Mesothelial cell of epicardium (in vitro differentiated cells): Measurements from ENCODE around the gene EFS. TPM values are rescaled to one million over a fixed set of nuclear protein-coding genes. Genes with fewer than 3 reads are reported as not detected.
"Not testable (repeated sequence)": the region's sequence is repeated elsewhere in the genome, so short reads cannot be mapped to it uniquely, and the experiment has no call there.

Source experiments
- DNase-seq, 2 experiments: peaks; one replicate each; pipeline ENCODE4 v3.0.0; 2021; ENCODE audit warnings: low spot score in 2 of 2; ENCODE audit not compliant: unreplicated experiment in 2 of 2
- H3K27ac Mint-ChIP-seq: 2 replicates; pipeline ENCODE4 v1.8.0; 2021; ENCODE audit warnings: mixed read lengths
- H3K27me3 Mint-ChIP-seq: 2 replicates; pipeline ENCODE4 v1.8.0; 2021; ENCODE audit warnings: low read depth, mixed read lengths
- H3K36me3 Mint-ChIP-seq: 2 replicates; pipeline ENCODE4 v1.8.0; 2021; ENCODE audit warnings: mixed read lengths
- H3K4me1 Mint-ChIP-seq: 2 replicates; pipeline ENCODE4 v1.8.0; 2021; ENCODE audit warnings: mixed read lengths
- H3K4me3 Mint-ChIP-seq: 2 replicates; pipeline ENCODE4 v1.8.0; 2021; ENCODE audit warnings: mild to moderate bottlenecking, moderate library complexity, mixed read lengths
- H3K9me3 Mint-ChIP-seq: 2 replicates; pipeline ENCODE4 v1.8.0; 2021; ENCODE audit warnings: mixed read lengths
- total RNA-seq: library from RNA; stranded (reverse); gene quantifications from 3 replicates; pipeline ENCODE4 v1.2.1, GENCODE V29; 2021
- TF ChIP-seq, protein P1 (sequence below): fragments of 200-600 bp; sonication (generic); IDR thresholded peaks from one replicate; pipeline ENCODE4 v1.5.0; 2021; ENCODE audit warnings: antibody characterized with exemption; ENCODE audit not compliant: unreplicated experiment

EFS gene
- total RNA-seq, 1 donor from 2014 or later, result 81.2 TPM

DNA sequence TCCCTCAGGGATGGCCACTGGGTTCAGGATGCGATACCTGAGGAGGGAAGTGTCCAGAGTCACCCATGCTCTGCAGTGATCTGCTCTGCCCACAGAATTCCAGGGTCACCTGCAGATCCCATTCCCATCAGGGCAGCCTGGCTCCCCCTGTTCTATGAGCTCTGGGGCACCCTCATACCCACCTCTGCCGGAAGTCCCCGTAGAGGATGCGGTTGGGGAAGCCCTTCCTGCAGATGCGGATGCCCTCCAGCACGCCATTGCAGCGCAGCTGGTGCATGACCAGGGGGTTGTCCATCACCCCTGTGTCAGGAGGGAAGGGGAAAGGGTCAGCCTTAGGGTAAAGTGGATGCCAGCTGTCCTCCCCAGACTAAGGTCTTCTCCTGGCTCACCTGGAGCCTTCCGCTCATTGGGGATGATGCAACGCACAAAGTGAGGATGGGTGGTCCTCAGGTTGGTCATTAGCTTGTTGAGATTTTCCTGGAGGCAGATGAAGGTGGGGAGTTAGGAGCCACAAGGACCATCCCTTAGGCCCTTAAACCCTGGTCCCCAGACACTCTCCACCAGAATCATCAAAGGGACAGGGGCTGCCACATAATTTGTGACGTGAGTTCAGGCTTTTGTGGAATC is 31.9 kb upstream of the EFS start:
- TF ChIP-seq, protein P1, sequence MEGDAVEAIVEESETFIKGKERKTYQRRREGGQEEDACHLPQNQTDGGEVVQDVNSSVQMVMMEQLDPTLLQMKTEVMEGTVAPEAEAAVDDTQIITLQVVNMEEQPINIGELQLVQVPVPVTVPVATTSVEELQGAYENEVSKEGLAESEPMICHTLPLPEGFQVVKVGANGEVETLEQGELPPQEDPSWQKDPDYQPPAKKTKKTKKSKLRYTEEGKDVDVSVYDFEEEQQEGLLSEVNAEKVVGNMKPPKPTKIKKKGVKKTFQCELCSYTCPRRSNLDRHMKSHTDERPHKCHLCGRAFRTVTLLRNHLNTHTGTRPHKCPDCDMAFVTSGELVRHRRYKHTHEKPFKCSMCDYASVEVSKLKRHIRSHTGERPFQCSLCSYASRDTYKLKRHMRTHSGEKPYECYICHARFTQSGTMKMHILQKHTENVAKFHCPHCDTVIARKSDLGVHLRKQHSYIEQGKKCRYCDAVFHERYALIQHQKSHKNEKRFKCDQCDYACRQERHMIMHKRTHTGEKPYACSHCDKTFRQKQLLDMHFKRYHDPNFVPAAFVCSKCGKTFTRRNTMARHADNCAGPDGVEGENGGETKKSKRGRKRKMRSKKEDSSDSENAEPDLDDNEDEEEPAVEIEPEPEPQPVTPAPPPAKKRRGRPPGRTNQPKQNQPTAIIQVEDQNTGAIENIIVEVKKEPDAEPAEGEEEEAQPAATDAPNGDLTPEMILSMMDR, result no peak
- Mint-ChIP-seq H3K4me1 (no peaks in the 10 kb centered on the region), H3K36me3 (no peaks in the 10 kb centered on the region), H3K27ac (no peak overlapping the region), H3K27me3 (peaks cover 48% of the 10 kb centered on the region), H3K9me3 (no peaks in the 10 kb centered on the region), H3K4me3 (no peak overlapping the region)
- no peak for DNase-seq

DNA sequence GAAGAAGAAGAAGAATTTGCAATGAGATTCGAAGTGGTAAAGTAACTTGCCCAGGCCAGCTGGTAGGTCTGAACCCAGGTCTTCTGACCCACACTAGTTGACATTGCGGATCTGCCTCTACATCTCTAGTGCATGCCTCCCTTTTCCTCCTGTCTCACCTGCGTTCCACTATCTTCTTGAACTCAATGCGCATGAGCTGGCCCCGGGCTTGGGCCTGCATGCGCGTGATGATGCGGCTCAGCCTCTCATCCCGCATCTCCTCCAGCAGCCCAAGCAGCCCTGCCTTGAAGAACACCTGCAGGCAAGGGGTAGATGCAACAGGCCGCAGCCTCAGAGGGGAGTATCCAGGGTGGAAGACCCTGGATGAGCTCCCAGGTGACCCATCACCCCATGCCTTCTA is 31.2 kb upstream of the EFS start:
- H3K27ac Mint-ChIP-seq, result no peak overlapping the region
- H3K4me3 Mint-ChIP-seq, result no peak overlapping the region
- TF ChIP-seq, protein P1, result no peak
- peaks cover 44% of the 10 kb centered on the region for H3K27me3 Mint-ChIP-seq
- no peaks in the 10 kb centered on the region for H3K4me1 Mint-ChIP-seq
- H3K36me3 Mint-ChIP-seq, result no peaks in the 10 kb centered on the region
- no peaks in the 10 kb centered on the region for H3K9me3 Mint-ChIP-seq
- DNase-seq, result no peak

DNA sequence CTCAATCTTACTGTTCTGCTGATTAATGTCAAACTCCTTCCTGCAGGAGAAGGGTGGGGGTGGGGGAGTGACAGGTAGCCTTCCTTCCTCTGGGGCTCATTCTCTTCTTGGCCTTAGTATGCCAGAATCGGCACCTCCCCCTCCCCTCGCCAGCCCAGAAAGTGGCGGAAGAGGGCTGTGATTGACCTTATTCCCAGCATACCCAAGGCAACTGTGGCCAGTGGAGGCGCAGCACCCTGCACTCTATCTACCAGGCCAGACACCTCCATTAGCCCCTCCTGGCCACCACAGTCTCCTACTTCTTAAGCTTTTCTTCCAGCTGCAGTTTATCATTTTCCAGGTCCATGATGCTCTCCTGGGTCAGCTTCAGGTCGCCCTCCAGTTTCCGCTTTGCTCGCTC is 27.6 kb upstream of the EFS start:
- Mint-ChIP-seq H3K27ac (no peak overlapping the region), H3K36me3 (no peaks in the 10 kb centered on the region), H3K9me3 (no peaks in the 10 kb centered on the region), H3K4me1 (no peaks in the 10 kb centered on the region), H3K4me3 (no peak overlapping the region), H3K27me3 (peaks cover 55% of the 10 kb centered on the region)
- TF ChIP-seq, protein P1, result no peak
- no peak for DNase-seq

DNA sequence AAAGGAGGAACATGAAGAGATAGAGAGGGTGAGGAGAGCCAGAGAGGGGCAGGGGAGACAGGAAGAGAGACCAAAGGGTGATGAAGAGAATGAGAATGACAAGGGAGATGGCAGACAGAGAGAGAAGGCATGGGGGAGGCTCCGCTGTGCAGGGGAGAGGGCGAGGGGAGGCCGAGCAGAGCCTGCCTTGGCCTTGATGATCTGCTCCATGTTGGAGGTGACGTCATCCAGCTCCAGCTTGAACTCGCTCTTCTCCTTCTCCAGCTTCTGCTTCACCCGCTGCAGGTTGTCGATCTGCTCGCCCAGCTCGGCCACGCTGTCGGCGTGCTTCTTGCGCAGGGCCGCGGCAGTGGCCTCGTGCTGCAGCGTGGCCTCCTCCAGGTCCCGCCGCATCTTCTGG is 24.9 kb upstream of the EFS start:
- not testable (repeated sequence) for H3K9me3 Mint-ChIP-seq, H3K36me3 Mint-ChIP-seq, H3K4me1 Mint-ChIP-seq, H3K27ac Mint-ChIP-seq, DNase-seq, H3K4me3 Mint-ChIP-seq
- peaks cover 51% of the 10 kb centered on the region for H3K27me3 Mint-ChIP-seq

DNA sequence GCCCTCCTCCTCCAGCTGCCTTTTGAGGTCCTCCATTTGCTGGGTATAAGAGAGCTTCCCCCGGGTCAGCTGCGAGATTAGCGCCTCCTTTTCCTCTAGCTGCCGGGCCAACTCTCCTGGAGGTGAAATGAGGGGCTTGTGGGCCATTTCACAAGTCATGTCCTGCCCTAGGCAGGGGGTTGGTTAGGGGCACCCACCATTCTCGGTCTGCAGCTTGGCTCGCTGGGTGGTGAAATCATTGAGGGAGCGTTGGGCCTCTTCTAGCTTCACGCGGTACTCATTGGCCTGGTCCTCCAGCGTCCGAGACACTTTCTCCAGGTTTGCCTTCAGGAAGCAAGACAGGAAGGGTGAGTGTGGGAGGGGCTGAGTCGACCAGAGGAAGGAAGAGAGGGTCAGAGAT is 24.4 kb upstream of the EFS start:
- DNase-seq, result no peak
- H3K4me1 Mint-ChIP-seq, result peaks cover 4% of the 10 kb centered on the region
- peaks cover 49% of the 10 kb centered on the region for H3K27me3 Mint-ChIP-seq
- no peaks in the 10 kb centered on the region for H3K36me3 Mint-ChIP-seq
- TF ChIP-seq, protein P1, result no peak
- H3K4me3 Mint-ChIP-seq, result no peak overlapping the region
- H3K9me3 Mint-ChIP-seq, result no peaks in the 10 kb centered on the region
- H3K27ac Mint-ChIP-seq, result no peak overlapping the region

DNA sequence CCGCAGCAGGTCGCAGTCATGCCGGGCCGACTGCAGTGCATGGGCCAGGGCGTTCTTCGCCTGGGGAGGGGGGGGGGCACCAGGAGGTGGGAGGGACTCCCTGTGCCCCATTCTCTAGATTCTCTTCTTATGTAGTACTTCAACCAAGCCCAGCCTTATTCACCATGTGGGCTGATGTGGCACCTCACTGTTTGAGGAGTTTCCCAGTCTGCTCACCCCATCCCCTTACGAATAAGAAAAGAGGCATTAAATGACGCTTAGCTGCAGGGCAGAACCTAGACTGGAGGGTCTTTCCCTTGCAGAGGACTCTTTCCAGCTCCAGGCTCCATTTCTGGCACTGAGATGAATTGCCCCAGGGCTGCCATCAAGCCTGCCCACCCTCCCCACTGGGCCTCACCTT is 24.0 kb upstream of the EFS start:
- no peak for DNase-seq
- peaks cover 4% of the 10 kb centered on the region for H3K4me1 Mint-ChIP-seq
- no peaks in the 10 kb centered on the region for H3K9me3 Mint-ChIP-seq
- no peak overlapping the region for H3K4me3 Mint-ChIP-seq
- TF ChIP-seq, protein P1, result no peak
- no peak overlapping the region for H3K27ac Mint-ChIP-seq
- peaks cover 45% of the 10 kb centered on the region for H3K27me3 Mint-ChIP-seq
- no peaks in the 10 kb centered on the region for H3K36me3 Mint-ChIP-seq
